IPS DF 6.9 (cell line): ENCODE measurements around the gene C7orf25.

Experiments used
- DNase-seq: peaks from one replicate; pipeline ENCODE4 v3.0.0-alpha.2; 2013; ENCODE audit warnings: low read depth, low spot score
- H3K27ac ChIP-seq: one replicate; pipeline ENCODE4 v1.5.1; 2013; ENCODE audit warnings: low read length, control low read depth
- H3K27me3 ChIP-seq: 2 replicates; pipeline ENCODE4 v1.6.1; 2013; ENCODE audit warnings: mild to moderate bottlenecking, low read length; ENCODE audit not compliant: control insufficient read depth, insufficient read depth
- H3K36me3 ChIP-seq: 2 replicates; pipeline ENCODE4 v1.6.1; 2013; ENCODE audit warnings: low read length; ENCODE audit not compliant: control insufficient read depth, insufficient read depth
- H3K4me1 ChIP-seq: 2 replicates; pipeline ENCODE4 v1.6.1; 2013; ENCODE audit warnings: low read length; ENCODE audit not compliant: control insufficient read depth, insufficient read depth
- H3K4me3 ChIP-seq: 2 replicates; pipeline ENCODE4 v1.5.1; 2013; ENCODE audit warnings: mild to moderate bottlenecking, low read length
- H3K9me3 ChIP-seq: 2 replicates; pipeline ENCODE4 v1.6.1; 2013; ENCODE audit warnings: low read length, inconsistent platforms; ENCODE audit not compliant: control insufficient read depth, insufficient read depth
- WGBS: extraction: QIAGEN DNeasy Blood & Tissue Kit; methylation state at CpG from one replicate; pipeline ENCODE4 v1.1.7; 2013; ENCODE audit warnings: mixed read lengths, missing lambda C conversion rate; ENCODE audit not compliant: insufficient read length, insufficient coverage; 5-methylcytosine and 5-hydroxymethylcytosine counted together

Gene C7orf25

GRCh38 chr7:42945821-42946626, 34.2 kb upstream of the C7orf25 start:
- H3K9me3 ChIP-seq, result no peaks in the 10 kb centered on the region
- no peak overlapping the region for H3K27ac ChIP-seq
- no peaks in the 10 kb centered on the region for H3K27me3 ChIP-seq
- no peaks in the 10 kb centered on the region for H3K36me3 ChIP-seq
- no CpG with 5 or more reads among the region's 4 CpGs for WGBS
- DNase-seq, result no peak
- peaks cover 1% of the 10 kb centered on the region; the same call in 1 of the 2 replicates for H3K4me1 ChIP-seq
- no peak overlapping the region for H3K4me3 ChIP-seq

- Histone ChIP-seq H3K27ac (no peak overlapping the region), H3K9me3 (no peaks in the 10 kb centered on the region), H3K4me1 (peaks cover 2% of the 10 kb centered on the region; the same call in 1 of the 2 replicates), H3K36me3 (no peaks in the 10 kb centered on the region; the same call in 1 of the 2 replicates), H3K27me3 (no peaks in the 10 kb centered on the region), H3K4me3 (no peak overlapping the region)
- 100% methylated on average over 1 of the region's 13 CpGs for WGBS
- peak; percentile 61 for DNase-seq
These were observed 29.3 kb upstream of the C7orf25 start for GRCh38 chr7:42940985-42941847.

- no peak overlapping the region for H3K27ac ChIP-seq
- no peak for DNase-seq
- no peaks in the 10 kb centered on the region for H3K9me3 ChIP-seq
- H3K36me3 ChIP-seq, result no peaks in the 10 kb centered on the region; the same call in 1 of the 2 replicates
- no CpG with 5 or more reads among the region's 4 CpGs for WGBS
- H3K4me1 ChIP-seq, result peaks cover 2% of the 10 kb centered on the region; the same call in 1 of the 2 replicates
- H3K27me3 ChIP-seq, result no peaks in the 10 kb centered on the region
- no peak overlapping the region for H3K4me3 ChIP-seq
These were observed 27.8 kb upstream of the C7orf25 start for GRCh38 chr7:42939457-42940240.

GRCh38 chr7:42935861-42936260, 24.0 kb upstream of the C7orf25 start:
- DNase-seq, result no peak
- H3K27me3 ChIP-seq, result no peaks in the 10 kb centered on the region
- H3K36me3 ChIP-seq, result no peaks in the 10 kb centered on the region; the same call in 1 of the 2 replicates
- WGBS, result no CpG with 5 or more reads among the region's 5 CpGs
- H3K9me3 ChIP-seq, result no peaks in the 10 kb centered on the region
- H3K27ac ChIP-seq, result no peak overlapping the region
- no peak overlapping the region for H3K4me3 ChIP-seq
- H3K4me1 ChIP-seq, result no peaks in the 10 kb centered on the region; the same call in 1 of the 2 replicates

- WGBS, result no CpG with 5 or more reads among the region's 3 CpGs
- H3K27ac ChIP-seq, result no peak overlapping the region
- no peaks in the 10 kb centered on the region; the same call in 1 of the 2 replicates for H3K4me1 ChIP-seq
- H3K4me3 ChIP-seq, result no peak overlapping the region
- no peaks in the 10 kb centered on the region; the same call in 1 of the 2 replicates for H3K36me3 ChIP-seq
- H3K9me3 ChIP-seq, result no peaks in the 10 kb centered on the region
- no peaks in the 10 kb centered on the region for H3K27me3 ChIP-seq
- DNase-seq, result no peak
These were observed 22.4 kb upstream of the C7orf25 start for GRCh38 chr7:42934291-42934690.

- H3K4me1 ChIP-seq, result no peaks in the 10 kb centered on the region; the same call in 1 of the 2 replicates
- no CpG with 5 or more reads among the region's 17 CpGs for WGBS
- peak overlapping the region; percentile 81; the same call in 1 of the 2 replicates for H3K4me3 ChIP-seq
- H3K9me3 ChIP-seq, result no peaks in the 10 kb centered on the region
- no peak for DNase-seq
- H3K36me3 ChIP-seq, result no peaks in the 10 kb centered on the region; the same call in 1 of the 2 replicates
- no peak overlapping the region for H3K27ac ChIP-seq
- no peaks in the 10 kb centered on the region for H3K27me3 ChIP-seq
These were observed 21.1 kb upstream of the C7orf25 start for GRCh38 chr7:42932811-42933591.

GRCh38 chr7:42931834-42932651, 20.2 kb upstream of the C7orf25 start, which contains the start of the genes MRPL32 and PSMA2:
Gene MRPL32, plus strand, starts transcription at chr7:42932376. Its CDS starts 11 bp downstream, at chr7:42932387.
Gene PSMA2, minus strand, starts transcription at chr7:42932174. Its CDS starts 16 bp downstream, at chr7:42932158.
- peak within 1 kb of the TSS; percentile 81 for H3K4me3 ChIP-seq
- H3K36me3 ChIP-seq, result no peaks in the 10 kb centered on the region; the same call in 1 of the 2 replicates
- WGBS, result no CpG with 5 or more reads among the region's 56 CpGs
- no peaks in the 10 kb centered on the region; the same call in 1 of the 2 replicates for H3K4me1 ChIP-seq
- DNase-seq, result peak; percentile 97
- H3K27ac ChIP-seq, result no peak within 1 kb of the TSS
- no peaks in the 10 kb centered on the region for H3K9me3 ChIP-seq
- no peaks in the 10 kb centered on the region for H3K27me3 ChIP-seq

- Histone ChIP-seq H3K27me3 (no peaks in the 10 kb centered on the region), H3K9me3 (no peaks in the 10 kb centered on the region), H3K4me1 (no peaks in the 10 kb centered on the region; the same call in 1 of the 2 replicates), H3K27ac (no peak overlapping the region), H3K36me3 (no peaks in the 10 kb centered on the region; the same call in 1 of the 2 replicates), H3K4me3 (peak overlapping the region; percentile 73; the same call in 1 of the 2 replicates)
- WGBS, result no CpG with 5 or more reads among the region's 12 CpGs
- DNase-seq, result no peak
These were observed 19.6 kb upstream of the C7orf25 start for GRCh38 chr7:42931447-42931833.
